Vagina (tissue), 2 donors: Measurements from ENCODE around the gene DUSP16.

Experiments used
- POLR2A ChIP-seq, 2 donors: fragments of 450-650 bp; IDR thresholded peaks; one replicate each; pipeline ENCODE4 v1.6.1; 2017; ENCODE audit warnings: antibody characterized with exemption in 2 of 2, mild to moderate bottlenecking in 2 of 2, moderate library complexity in 2 of 2
- TF ChIP-seq, protein P1 (sequence below), 3 experiments: fragments of 450-650 bp in 2 of 3; fragments of 200-600 bp in 1 of 3; sonication (generic) in 1 of 3; IDR thresholded peaks; one replicate each; pipeline ENCODE4 v1.5.1; 2017 to 2019; ENCODE audit warnings: antibody characterized with exemption in 3 of 3, mild to moderate bottlenecking in 2 of 3, moderate library complexity in 2 of 3

GRCh38 chr12:12590961-12591360 is 28.3 kb upstream of the DUSP16 start:
- TF ChIP-seq POLR2A (IDR thresholded peaks at IDR 0.05): no peak
- TF ChIP-seq, protein P1, sequence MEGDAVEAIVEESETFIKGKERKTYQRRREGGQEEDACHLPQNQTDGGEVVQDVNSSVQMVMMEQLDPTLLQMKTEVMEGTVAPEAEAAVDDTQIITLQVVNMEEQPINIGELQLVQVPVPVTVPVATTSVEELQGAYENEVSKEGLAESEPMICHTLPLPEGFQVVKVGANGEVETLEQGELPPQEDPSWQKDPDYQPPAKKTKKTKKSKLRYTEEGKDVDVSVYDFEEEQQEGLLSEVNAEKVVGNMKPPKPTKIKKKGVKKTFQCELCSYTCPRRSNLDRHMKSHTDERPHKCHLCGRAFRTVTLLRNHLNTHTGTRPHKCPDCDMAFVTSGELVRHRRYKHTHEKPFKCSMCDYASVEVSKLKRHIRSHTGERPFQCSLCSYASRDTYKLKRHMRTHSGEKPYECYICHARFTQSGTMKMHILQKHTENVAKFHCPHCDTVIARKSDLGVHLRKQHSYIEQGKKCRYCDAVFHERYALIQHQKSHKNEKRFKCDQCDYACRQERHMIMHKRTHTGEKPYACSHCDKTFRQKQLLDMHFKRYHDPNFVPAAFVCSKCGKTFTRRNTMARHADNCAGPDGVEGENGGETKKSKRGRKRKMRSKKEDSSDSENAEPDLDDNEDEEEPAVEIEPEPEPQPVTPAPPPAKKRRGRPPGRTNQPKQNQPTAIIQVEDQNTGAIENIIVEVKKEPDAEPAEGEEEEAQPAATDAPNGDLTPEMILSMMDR (IDR thresholded peaks at IDR 0.05): no peak
